HepG2 (cell line): ENCODE results near the gene NID1.

Experiments used
- CHD4 ChIP-seq: fragments of 200-600 bp; sonication (generic); IDR thresholded peaks from 2 replicates; pipeline ENCODE4 v1.7.0; 2017; ENCODE audit warnings: mild to moderate bottlenecking, low read length, borderline replicate concordance
- POLR2A ChIP-seq, 2 experiments: IDR thresholded peaks; 2 replicates each; pipeline ENCODE4 v1.6.1; 2011; ENCODE audit warnings: low read depth in 2 of 2, low read length in 2 of 2, mild to moderate bottlenecking in 1 of 2, moderate library complexity in 1 of 2; ENCODE audit not compliant: insufficient read depth in 1 of 2
- SMARCC2 ChIP-seq: fragments of 450-650 bp; IDR thresholded peaks from 2 replicates; pipeline ENCODE4 v1.6.1; 2017; ENCODE audit warnings: antibody characterized with exemption, mild to moderate bottlenecking
- TOE1 ChIP-seq: sonication (generic); formaldehyde crosslinking; IDR thresholded peaks from 2 replicates; pipeline ENCODE4 v1.4.0; 2020; ENCODE audit warnings: mild to moderate bottlenecking, missing genetic modification reagents
- TF ChIP-seq, protein P1 (sequence below): sonication (generic); formaldehyde crosslinking; IDR thresholded peaks from 2 replicates; pipeline ENCODE4 v1.5.0; 2020; ENCODE audit warnings: mild to moderate bottlenecking, missing genetic modification reagents, moderate library complexity

DNA sequence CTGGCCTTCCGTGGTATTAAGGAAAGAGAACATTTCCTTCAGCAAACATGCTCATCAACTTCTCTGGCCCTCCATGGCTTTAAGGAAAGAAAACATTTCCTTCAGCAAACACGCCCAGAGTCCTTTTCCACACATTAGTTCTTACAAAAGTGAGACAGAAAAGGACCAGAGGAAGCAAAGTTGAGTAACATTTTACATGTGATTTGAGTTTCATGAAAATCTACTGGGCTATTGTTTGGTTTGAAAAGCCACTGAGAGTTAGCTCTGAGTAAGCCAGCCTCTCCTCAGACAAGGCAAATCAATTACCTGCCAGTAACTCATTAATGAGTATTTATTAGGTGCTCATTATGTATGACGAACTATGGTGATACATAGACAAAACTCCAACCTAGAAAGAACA lies 78.0 kb downstream of the NID1 start:
- TF ChIP-seq, protein P1, sequence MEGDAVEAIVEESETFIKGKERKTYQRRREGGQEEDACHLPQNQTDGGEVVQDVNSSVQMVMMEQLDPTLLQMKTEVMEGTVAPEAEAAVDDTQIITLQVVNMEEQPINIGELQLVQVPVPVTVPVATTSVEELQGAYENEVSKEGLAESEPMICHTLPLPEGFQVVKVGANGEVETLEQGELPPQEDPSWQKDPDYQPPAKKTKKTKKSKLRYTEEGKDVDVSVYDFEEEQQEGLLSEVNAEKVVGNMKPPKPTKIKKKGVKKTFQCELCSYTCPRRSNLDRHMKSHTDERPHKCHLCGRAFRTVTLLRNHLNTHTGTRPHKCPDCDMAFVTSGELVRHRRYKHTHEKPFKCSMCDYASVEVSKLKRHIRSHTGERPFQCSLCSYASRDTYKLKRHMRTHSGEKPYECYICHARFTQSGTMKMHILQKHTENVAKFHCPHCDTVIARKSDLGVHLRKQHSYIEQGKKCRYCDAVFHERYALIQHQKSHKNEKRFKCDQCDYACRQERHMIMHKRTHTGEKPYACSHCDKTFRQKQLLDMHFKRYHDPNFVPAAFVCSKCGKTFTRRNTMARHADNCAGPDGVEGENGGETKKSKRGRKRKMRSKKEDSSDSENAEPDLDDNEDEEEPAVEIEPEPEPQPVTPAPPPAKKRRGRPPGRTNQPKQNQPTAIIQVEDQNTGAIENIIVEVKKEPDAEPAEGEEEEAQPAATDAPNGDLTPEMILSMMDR (CRISPR knock-in tag): no peak
- TF ChIP-seq SMARCC2 (no peak), CHD4 (no peak), TOE1 (CRISPR knock-in tag) (no peak), POLR2A (IDR thresholded peaks at IDR 0.05; ENCODE audit: insufficient read depth in 1 of 2, low read depth in 2 of 2, low read length in 2 of 2) (no peak)
